IPS-15b (cell line): Measurements from ENCODE around the gene SLFN14.

ENCODE experiments used
- H3K27me3 ChIP-seq: one replicate; pipeline ENCODE4 v1.6.1; 2013; ENCODE audit warnings: low read length; ENCODE audit not compliant: control insufficient read depth, insufficient read depth
- H3K36me3 ChIP-seq: one replicate; pipeline ENCODE4 v1.6.1; 2013; ENCODE audit warnings: low read length; ENCODE audit not compliant: control insufficient read depth, insufficient read depth
- H3K4me1 ChIP-seq: one replicate; pipeline ENCODE4 v1.6.1; 2013; ENCODE audit warnings: mild to moderate bottlenecking, low read length; ENCODE audit not compliant: control insufficient read depth, insufficient read depth
- H3K4me3 ChIP-seq: one replicate; pipeline ENCODE4 v1.5.1; 2013; ENCODE audit warnings: low read depth, low read length
- H3K9ac ChIP-seq: one replicate; pipeline ENCODE4 v1.6.1; 2013; ENCODE audit warnings: low read depth, mild to moderate bottlenecking, low read length
- H3K9me3 ChIP-seq: one replicate; pipeline ENCODE4 v1.6.1; 2013; ENCODE audit warnings: mild to moderate bottlenecking, low read length; ENCODE audit not compliant: control insufficient read depth, insufficient read depth

SLFN14 gene

GRCh38 chr17:35560703-35561102 is at the start of gene SLFN14:
Gene SLFN14 (minus strand): TSS chr17:35560819. CDS start chr17:35558062, 2,757 bp downstream.
- Histone ChIP-seq H3K27me3 (peaks cover 10% of the 10 kb centered on the region), H3K4me1 (no peaks in the 10 kb centered on the region), H3K4me3 (no peak within 1 kb of the TSS), H3K9me3 (no peaks in the 10 kb centered on the region), H3K36me3 (no peaks in the 10 kb centered on the region), H3K9ac (no peak within 1 kb of the TSS)

- no peaks in the 10 kb centered on the region for H3K9me3 ChIP-seq
- H3K4me3 ChIP-seq = no peak overlapping the region
- no peak overlapping the region for H3K9ac ChIP-seq
- no peaks in the 10 kb centered on the region for H3K27me3 ChIP-seq
- H3K36me3 ChIP-seq = peaks cover 19% of the 10 kb centered on the region
- H3K4me1 ChIP-seq = no peaks in the 10 kb centered on the region
These were observed 49.2 kb upstream of the SLFN14 start for GRCh38 chr17:35609831-35610230.

GRCh38 chr17:35607239-35607847 is 46.7 kb upstream of the SLFN14 start:
- no peak overlapping the region for H3K4me3 ChIP-seq
- H3K9ac ChIP-seq = no peak overlapping the region
- H3K36me3 ChIP-seq = peaks cover 19% of the 10 kb centered on the region
- H3K27me3 ChIP-seq = no peaks in the 10 kb centered on the region
- no peaks in the 10 kb centered on the region for H3K9me3 ChIP-seq
- H3K4me1 ChIP-seq = no peaks in the 10 kb centered on the region

- Histone ChIP-seq H3K27me3 (no peaks in the 10 kb centered on the region), H3K9ac (no peak overlapping the region), H3K4me1 (no peaks in the 10 kb centered on the region), H3K4me3 (no peak overlapping the region), H3K36me3 (peaks cover 19% of the 10 kb centered on the region), H3K9me3 (no peaks in the 10 kb centered on the region)
These were observed 45.1 kb upstream of the SLFN14 start for GRCh38 chr17:35605678-35606077.

GRCh38 chr17:35603674-35604073 is 43.1 kb upstream of the SLFN14 start:
- Histone ChIP-seq H3K9ac (no peak overlapping the region), H3K4me1 (no peaks in the 10 kb centered on the region), H3K4me3 (no peak overlapping the region), H3K36me3 (peaks cover 23% of the 10 kb centered on the region), H3K27me3 (no peaks in the 10 kb centered on the region), H3K9me3 (no peaks in the 10 kb centered on the region)

- Histone ChIP-seq H3K9me3 (no peaks in the 10 kb centered on the region), H3K4me3 (no peak overlapping the region), H3K27me3 (no peaks in the 10 kb centered on the region), H3K36me3 (peaks cover 10% of the 10 kb centered on the region), H3K9ac (no peak overlapping the region), H3K4me1 (no peaks in the 10 kb centered on the region)
These were observed 37.0 kb upstream of the SLFN14 start for GRCh38 chr17:35597604-35598003.

GRCh38 chr17:35596530-35597233 is 36.1 kb upstream of the SLFN14 start:
- Histone ChIP-seq H3K36me3 (peaks cover 10% of the 10 kb centered on the region), H3K9me3 (no peaks in the 10 kb centered on the region), H3K4me1 (no peaks in the 10 kb centered on the region), H3K9ac (no peak overlapping the region), H3K27me3 (no peaks in the 10 kb centered on the region), H3K4me3 (no peak overlapping the region)

- Histone ChIP-seq H3K36me3 (peaks cover 10% of the 10 kb centered on the region), H3K9ac (no peak overlapping the region), H3K4me1 (no peaks in the 10 kb centered on the region), H3K4me3 (no peak overlapping the region), H3K27me3 (no peaks in the 10 kb centered on the region), H3K9me3 (no peaks in the 10 kb centered on the region)
These were observed 35.5 kb upstream of the SLFN14 start for GRCh38 chr17:35596072-35596471.

GRCh38 chr17:35588196-35588920 is 27.7 kb upstream of the SLFN14 start:
- Histone ChIP-seq H3K9me3 (no peaks in the 10 kb centered on the region), H3K4me3 (peak overlapping the region; percentile 99), H3K9ac (peak overlapping the region; percentile 98), H3K4me1 (peaks cover 4% of the 10 kb centered on the region), H3K27me3 (no peaks in the 10 kb centered on the region), H3K36me3 (no peaks in the 10 kb centered on the region)

GRCh38 chr17:35587074-35587961 is 26.7 kb upstream of the SLFN14 start, which contains the start of gene AP2B1:
Gene AP2B1 (plus strand): TSS chr17:35587322. CDS start chr17:35594031, 6,709 bp downstream.
- Histone ChIP-seq H3K27me3 (no peaks in the 10 kb centered on the region), H3K36me3 (no peaks in the 10 kb centered on the region), H3K9me3 (no peaks in the 10 kb centered on the region), H3K4me1 (peaks cover 4% of the 10 kb centered on the region), H3K4me3 (peak within 1 kb of the TSS; percentile 99), H3K9ac (peak within 1 kb of the TSS; percentile 98)

GRCh38 chr17:35586569-35587073 is 26.0 kb upstream of the SLFN14 start:
- H3K9me3 ChIP-seq = no peaks in the 10 kb centered on the region
- peak overlapping the region; percentile 62 for H3K9ac ChIP-seq
- peaks cover 4% of the 10 kb centered on the region for H3K4me1 ChIP-seq
- no peaks in the 10 kb centered on the region for H3K27me3 ChIP-seq
- no peaks in the 10 kb centered on the region for H3K36me3 ChIP-seq
- peak overlapping the region; percentile 99 for H3K4me3 ChIP-seq
